Measurements from ENCODE around the gene SPRED1. TPM values are rescaled to one million over a fixed set of nuclear protein-coding genes. Genes with fewer than 3 reads are reported as not detected.

The SPRED1 gene
- total and polyA plus RNA-seq, 4 experiments from 2014 or later, result 0.42 to 0.49 TPM; not detected in 2

DNA sequence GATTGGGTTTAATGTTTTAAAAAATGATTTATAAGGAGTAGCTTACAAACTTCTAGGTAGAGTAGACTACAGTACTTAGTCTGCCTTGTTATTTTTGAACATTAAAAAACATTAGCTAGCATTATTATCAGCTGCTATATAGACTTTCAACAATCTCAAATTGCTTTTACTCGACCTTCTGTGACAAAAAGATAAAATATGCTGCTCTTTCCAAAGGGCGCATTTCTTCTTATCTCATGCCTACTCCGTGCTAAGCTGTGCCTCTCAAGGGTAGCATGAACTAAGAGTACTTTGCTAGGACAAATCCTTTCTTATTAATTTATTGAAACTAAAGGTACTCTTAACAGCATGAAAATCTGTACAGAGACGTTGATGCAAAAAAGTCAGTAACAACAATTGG is 71.3 kb downstream of the SPRED1 start:
- Mint-ChIP-seq H3K27me3 (peaks cover 1 to 4% of the 10 kb centered on the region in 2 donors), H3K4me3 (no peak overlapping the region), H3K27ac (no peak overlapping the region), H3K9me3 (no peaks in the 10 kb centered on the region), H3K4me1 (peaks cover 0 to 3% (median 0%) of the 10 kb centered on the region in 4 donors), H3K36me3 (no peaks in the 10 kb centered on the region)
- Histone ChIP-seq H3K36me3 (ENCODE audit: insufficient read depth, low read length) (no peaks in the 10 kb centered on the region), H3K4me3 (ENCODE audit: low read length in 2 of 2) (no peak overlapping the region), H3K27ac (ENCODE audit: low read depth, low read length) (no peak overlapping the region), H3K9me3 (ENCODE audit: control insufficient read depth in 1 of 2, low read length in 2 of 2) (no peaks in the 10 kb centered on the region), H3K4me1 (ENCODE audit: insufficient read depth, low read length) (no peaks in the 10 kb centered on the region), H3K27me3 (ENCODE audit: insufficient read depth, low read length) (no peaks in the 10 kb centered on the region)
- intact Hi-C loops (cut with micrococcal nuclease), result no loop called here
- CTCF ChIA-PET (ENCODE audit: partially characterized antibody), result no interaction called here
- DNase-seq, result no peak
- POLR2A ChIA-PET (ENCODE audit: partially characterized antibody), result no interaction called here

DNA sequence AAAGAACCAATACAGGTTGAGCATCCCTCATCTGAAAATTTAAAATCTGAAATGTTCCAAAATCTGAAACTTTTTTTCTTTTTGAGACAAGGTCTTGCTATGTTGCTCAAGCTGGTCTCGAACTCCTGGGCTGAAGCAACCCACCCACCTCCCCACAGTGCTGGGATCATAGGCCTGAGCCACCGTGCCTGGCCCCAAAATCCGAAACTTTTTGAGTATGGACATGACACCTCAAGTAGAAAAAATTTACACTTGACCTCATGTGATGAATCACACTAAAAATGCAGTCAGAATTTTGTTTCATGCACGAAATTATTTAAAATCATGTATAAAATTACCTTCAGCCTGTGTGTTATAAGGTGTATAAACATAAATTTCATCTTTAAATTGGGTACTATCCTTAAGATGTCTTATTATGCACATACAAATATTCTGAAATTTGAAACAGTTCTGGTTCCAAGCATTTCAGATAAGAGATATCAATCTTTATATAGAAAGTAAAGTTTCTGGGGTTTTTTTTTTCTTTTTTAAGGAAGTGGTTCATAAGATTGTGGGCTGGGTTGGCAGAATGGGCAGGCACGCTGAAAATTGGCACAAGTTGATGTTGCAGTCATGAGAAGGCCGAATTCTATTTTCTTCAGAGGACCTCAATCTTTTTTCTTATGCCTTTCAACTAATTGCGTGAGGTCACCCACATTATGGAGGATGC is 72.5 kb downstream of the SPRED1 start:
- peak overlapping the region in 1 of 8 donors; percentile 23 for H3K4me3 Mint-ChIP-seq
- intact Hi-C loops (cut with micrococcal nuclease), result no loop called here
- H3K4me1 Mint-ChIP-seq, result peaks cover 0 to 4% (median 0%) of the 10 kb centered on the region in 4 donors
- no peak overlapping the region for H3K4me3 ChIP-seq (ENCODE audit: low read length in 2 of 2)
- no peaks in the 10 kb centered on the region for H3K36me3 Mint-ChIP-seq
- H3K27me3 ChIP-seq (ENCODE audit: insufficient read depth, low read length), result no peaks in the 10 kb centered on the region
- H3K36me3 ChIP-seq (ENCODE audit: insufficient read depth, low read length), result no peaks in the 10 kb centered on the region
- peaks cover 0 to 4% of the 10 kb centered on the region in 2 donors for H3K27me3 Mint-ChIP-seq
- ChIA-PET CTCF (ENCODE audit: partially characterized antibody) (no interaction called here), POLR2A (ENCODE audit: partially characterized antibody) (no interaction called here)
- H3K9me3 Mint-ChIP-seq, result no peaks in the 10 kb centered on the region
- DNase-seq, result no peak
- H3K27ac Mint-ChIP-seq, result no peak overlapping the region
- no peak overlapping the region for H3K27ac ChIP-seq (ENCODE audit: low read depth, low read length)
- H3K4me1 ChIP-seq (ENCODE audit: insufficient read depth, low read length), result no peaks in the 10 kb centered on the region
- no peaks in the 10 kb centered on the region for H3K9me3 ChIP-seq (ENCODE audit: control insufficient read depth in 1 of 2, low read length in 2 of 2)

GRCh38 chr15:38325648-38325990 is 73.0 kb downstream of the SPRED1 start:
- no peak for DNase-seq
- Histone ChIP-seq H3K4me1 (ENCODE audit: insufficient read depth, low read length) (no peaks in the 10 kb centered on the region), H3K27ac (ENCODE audit: low read depth, low read length) (no peak overlapping the region), H3K9me3 (ENCODE audit: control insufficient read depth in 1 of 2, low read length in 2 of 2) (no peaks in the 10 kb centered on the region), H3K36me3 (ENCODE audit: insufficient read depth, low read length) (no peaks in the 10 kb centered on the region), H3K4me3 (ENCODE audit: low read length in 2 of 2) (no peak overlapping the region), H3K27me3 (ENCODE audit: insufficient read depth, low read length) (no peaks in the 10 kb centered on the region)
- Mint-ChIP-seq H3K4me3 (no peak overlapping the region), H3K4me1 (peaks cover 0 to 4% (median 0%) of the 10 kb centered on the region in 4 donors), H3K36me3 (no peaks in the 10 kb centered on the region), H3K27me3 (peaks cover 0 to 3% of the 10 kb centered on the region in 2 donors), H3K9me3 (no peaks in the 10 kb centered on the region), H3K27ac (peak overlapping the region in 1 of 7 donors; percentile 45)
- intact Hi-C loops (cut with micrococcal nuclease), result no loop called here
- POLR2A ChIA-PET (ENCODE audit: partially characterized antibody), result no interaction called here
- CTCF ChIA-PET (ENCODE audit: partially characterized antibody), result no interaction called here

DNA sequence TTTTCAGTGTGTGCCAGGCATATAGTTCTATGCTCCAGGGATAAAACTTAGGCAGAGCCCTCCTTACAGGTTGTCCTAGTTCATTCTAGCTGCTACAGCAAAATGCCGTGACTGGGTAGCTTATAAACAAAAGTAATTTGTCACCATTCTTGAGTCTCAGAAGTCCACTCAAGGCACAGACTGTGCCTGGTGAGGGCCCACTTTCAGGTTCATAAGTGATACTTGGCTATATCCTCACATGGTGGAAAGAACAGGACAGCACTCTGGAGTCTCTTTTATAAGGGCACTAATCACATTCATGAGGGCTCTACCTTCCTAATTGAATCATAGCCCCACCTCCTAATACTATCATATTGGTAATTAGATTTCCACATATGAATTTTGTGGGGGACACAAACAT is 80.1 kb downstream of the SPRED1 start:
- Histone ChIP-seq H3K4me3 (ENCODE audit: low read length in 2 of 2) (no peak overlapping the region), H3K27me3 (ENCODE audit: insufficient read depth, low read length) (no peaks in the 10 kb centered on the region), H3K27ac (ENCODE audit: low read depth, low read length) (no peak overlapping the region), H3K9me3 (ENCODE audit: control insufficient read depth in 1 of 2, low read length in 2 of 2) (no peaks in the 10 kb centered on the region), H3K36me3 (ENCODE audit: insufficient read depth, low read length) (no peaks in the 10 kb centered on the region), H3K4me1 (ENCODE audit: insufficient read depth, low read length) (no peaks in the 10 kb centered on the region)
- H3K4me3 Mint-ChIP-seq, result no peak overlapping the region
- no peak overlapping the region for H3K27ac Mint-ChIP-seq
- H3K9me3 Mint-ChIP-seq, result no peaks in the 10 kb centered on the region
- intact Hi-C loops (cut with micrococcal nuclease), result no loop called here
- no peaks in the 10 kb centered on the region for H3K36me3 Mint-ChIP-seq
- ChIA-PET CTCF (ENCODE audit: partially characterized antibody) (no interaction called here), POLR2A (ENCODE audit: partially characterized antibody) (no interaction called here)
- no peak for DNase-seq
- H3K4me1 Mint-ChIP-seq, result peaks cover 0 to 2% (median 0%) of the 10 kb centered on the region in 4 donors
- H3K27me3 Mint-ChIP-seq, result peaks cover 4 to 7% of the 10 kb centered on the region in 2 donors

GRCh38 chr15:38335116-38335515 is 82.5 kb downstream of the SPRED1 start:
- POLR2A ChIA-PET (ENCODE audit: partially characterized antibody), result no interaction called here
- peaks cover 4 to 7% of the 10 kb centered on the region in 2 donors for H3K27me3 Mint-ChIP-seq
- DNase-seq, result no peak
- H3K9me3 ChIP-seq (ENCODE audit: control insufficient read depth in 1 of 2, low read length in 2 of 2), result no peaks in the 10 kb centered on the region
- H3K36me3 ChIP-seq (ENCODE audit: insufficient read depth, low read length), result no peaks in the 10 kb centered on the region
- intact Hi-C loops (cut with micrococcal nuclease), result no loop called here
- H3K9me3 Mint-ChIP-seq, result no peaks in the 10 kb centered on the region
- no peaks in the 10 kb centered on the region for H3K4me1 Mint-ChIP-seq
- no peaks in the 10 kb centered on the region for H3K36me3 Mint-ChIP-seq
- H3K27ac ChIP-seq (ENCODE audit: low read depth, low read length), result no peak overlapping the region
- no peaks in the 10 kb centered on the region for H3K27me3 ChIP-seq (ENCODE audit: insufficient read depth, low read length)
- no peak overlapping the region for H3K4me3 ChIP-seq (ENCODE audit: low read length in 2 of 2)
- no peaks in the 10 kb centered on the region for H3K4me1 ChIP-seq (ENCODE audit: insufficient read depth, low read length)
- H3K27ac Mint-ChIP-seq, result no peak overlapping the region
- no peak overlapping the region for H3K4me3 Mint-ChIP-seq
- CTCF ChIA-PET (ENCODE audit: partially characterized antibody), result interaction anchor here (0.7 kb wide), 1 partner anchor 20 kb away, joined by 3 read pairs; no protein-coding TSS in a partner anchor

DNA sequence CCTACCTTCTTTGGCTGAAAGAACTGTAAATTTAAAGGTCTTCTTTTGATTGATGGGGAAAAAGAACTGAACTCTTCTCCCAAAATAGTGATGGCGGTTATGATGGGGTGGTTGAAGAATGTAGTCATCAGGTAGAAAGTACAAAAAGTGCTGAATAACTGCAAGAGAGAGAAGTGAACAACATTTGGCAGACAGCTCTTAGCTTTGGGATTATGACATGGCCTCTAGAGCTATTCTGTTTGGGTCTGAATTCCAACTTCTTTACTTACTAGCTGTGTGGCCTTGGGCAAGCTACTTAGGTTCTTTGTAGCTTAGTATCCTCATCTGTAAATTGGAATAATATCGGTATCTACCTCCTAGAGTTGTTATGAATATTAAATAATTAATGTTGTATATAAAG is 91.7 kb downstream of the SPRED1 start:
- H3K27me3 Mint-ChIP-seq, result peaks cover 7 to 9% of the 10 kb centered on the region in 2 donors
- H3K4me1 Mint-ChIP-seq, result no peaks in the 10 kb centered on the region
- no peaks in the 10 kb centered on the region for H3K4me1 ChIP-seq (ENCODE audit: insufficient read depth, low read length)
- no peak for DNase-seq
- CTCF ChIA-PET (ENCODE audit: partially characterized antibody), result interaction anchor here (1.4 kb wide), 1 partner anchor 9 kb away, joined by 3 read pairs; no protein-coding TSS in a partner anchor
- no peak overlapping the region for H3K27ac ChIP-seq (ENCODE audit: low read depth, low read length)
- no peaks in the 10 kb centered on the region for H3K9me3 ChIP-seq (ENCODE audit: control insufficient read depth in 1 of 2, low read length in 2 of 2)
- no peaks in the 10 kb centered on the region for H3K36me3 ChIP-seq (ENCODE audit: insufficient read depth, low read length)
- H3K4me3 Mint-ChIP-seq, result no peak overlapping the region
- no peaks in the 10 kb centered on the region for H3K36me3 Mint-ChIP-seq
- H3K27me3 ChIP-seq (ENCODE audit: insufficient read depth, low read length), result no peaks in the 10 kb centered on the region
- intact Hi-C loops (cut with micrococcal nuclease), result no loop called here
- H3K4me3 ChIP-seq (ENCODE audit: low read length in 2 of 2), result no peak overlapping the region
- POLR2A ChIA-PET (ENCODE audit: partially characterized antibody), result no interaction called here
- H3K9me3 Mint-ChIP-seq, result no peaks in the 10 kb centered on the region
- H3K27ac Mint-ChIP-seq, result no peak overlapping the region

GRCh38 chr15:38349251-38349650 is 96.6 kb downstream of the SPRED1 start:
- no peak for DNase-seq
- Mint-ChIP-seq H3K4me1 (no peaks in the 10 kb centered on the region), H3K4me3 (no peak overlapping the region), H3K9me3 (no peaks in the 10 kb centered on the region), H3K27me3 (peaks cover 5 to 9% of the 10 kb centered on the region in 2 donors), H3K36me3 (no peaks in the 10 kb centered on the region), H3K27ac (no peak overlapping the region)
- H3K9me3 ChIP-seq (ENCODE audit: control insufficient read depth in 1 of 2, low read length in 2 of 2), result no peaks in the 10 kb centered on the region
- ChIA-PET CTCF (ENCODE audit: partially characterized antibody) (no interaction called here), POLR2A (ENCODE audit: partially characterized antibody) (no interaction called here)
- no peak overlapping the region for H3K27ac ChIP-seq (ENCODE audit: low read depth, low read length)
- no peaks in the 10 kb centered on the region for H3K27me3 ChIP-seq (ENCODE audit: insufficient read depth, low read length)
- no peaks in the 10 kb centered on the region for H3K36me3 ChIP-seq (ENCODE audit: insufficient read depth, low read length)
- intact Hi-C loops (cut with micrococcal nuclease), result no loop called here
- H3K4me1 ChIP-seq (ENCODE audit: insufficient read depth, low read length), result no peaks in the 10 kb centered on the region
- no peak overlapping the region for H3K4me3 ChIP-seq (ENCODE audit: low read length in 2 of 2)

Data from CD4-positive, alpha-beta memory T cell (primary cell).